HepG2 (cell line): ENCODE results near the gene KIZ.

Source experiments
- BHLHE40 ChIP-seq: IDR thresholded peaks from 2 replicates; pipeline ENCODE4 v1.6.1; 2011; ENCODE audit warnings: low read length, improper control_type of control experiment
- EP300 ChIP-seq, 3 experiments: sonication (generic) in 1 of 3; formaldehyde crosslinking in 1 of 3; IDR thresholded peaks; 2 replicates each; pipeline versions ENCODE4 v1.5.1 to v1.6.1; 2011 to 2020; ENCODE audit warnings: low read depth in 2 of 3, low read length in 2 of 3, borderline replicate concordance in 1 of 3, improper control_type of control experiment in 1 of 3, mild to moderate bottlenecking in 1 of 3, missing genetic modification reagents in 1 of 3, moderate library complexity in 1 of 3
- ZKSCAN1 ChIP-seq: fragments of 150-350 bp; IDR thresholded peaks from 2 replicates; pipeline ENCODE4 v1.6.1; 2014; ENCODE audit warnings: low read length
- ZNF331 ChIP-seq: sonication (generic); formaldehyde crosslinking; IDR thresholded peaks from 2 replicates; pipeline ENCODE4 v1.4.0; 2020; ENCODE audit warnings: missing genetic modification reagents
- TF ChIP-seq, protein P1 (sequence below): sonication (generic); formaldehyde crosslinking; IDR thresholded peaks from 2 replicates; pipeline ENCODE4 v1.5.0; 2020; ENCODE audit warnings: mild to moderate bottlenecking, missing genetic modification reagents, moderate library complexity

DNA sequence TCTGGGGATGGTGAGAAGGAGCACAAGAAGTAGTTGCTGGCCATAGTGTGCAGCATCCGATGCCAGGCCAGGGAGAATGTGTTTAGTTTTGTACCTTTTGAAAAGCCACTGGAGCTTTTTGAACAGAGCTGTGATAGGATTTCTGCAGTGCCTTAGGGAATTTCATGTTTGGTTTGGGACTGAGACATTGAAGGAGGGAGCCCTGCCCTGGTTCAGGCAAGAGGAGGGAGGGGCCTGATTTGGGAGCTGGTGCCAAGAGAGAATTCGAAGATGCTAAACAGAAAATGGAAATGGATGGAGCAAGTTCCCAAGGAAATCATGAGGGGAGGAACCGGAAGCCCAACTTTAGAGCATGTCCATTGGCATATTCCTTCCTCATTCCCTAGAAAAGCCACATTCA lies 80.7 kb downstream of the KIZ start:
- TF ChIP-seq, protein P1, sequence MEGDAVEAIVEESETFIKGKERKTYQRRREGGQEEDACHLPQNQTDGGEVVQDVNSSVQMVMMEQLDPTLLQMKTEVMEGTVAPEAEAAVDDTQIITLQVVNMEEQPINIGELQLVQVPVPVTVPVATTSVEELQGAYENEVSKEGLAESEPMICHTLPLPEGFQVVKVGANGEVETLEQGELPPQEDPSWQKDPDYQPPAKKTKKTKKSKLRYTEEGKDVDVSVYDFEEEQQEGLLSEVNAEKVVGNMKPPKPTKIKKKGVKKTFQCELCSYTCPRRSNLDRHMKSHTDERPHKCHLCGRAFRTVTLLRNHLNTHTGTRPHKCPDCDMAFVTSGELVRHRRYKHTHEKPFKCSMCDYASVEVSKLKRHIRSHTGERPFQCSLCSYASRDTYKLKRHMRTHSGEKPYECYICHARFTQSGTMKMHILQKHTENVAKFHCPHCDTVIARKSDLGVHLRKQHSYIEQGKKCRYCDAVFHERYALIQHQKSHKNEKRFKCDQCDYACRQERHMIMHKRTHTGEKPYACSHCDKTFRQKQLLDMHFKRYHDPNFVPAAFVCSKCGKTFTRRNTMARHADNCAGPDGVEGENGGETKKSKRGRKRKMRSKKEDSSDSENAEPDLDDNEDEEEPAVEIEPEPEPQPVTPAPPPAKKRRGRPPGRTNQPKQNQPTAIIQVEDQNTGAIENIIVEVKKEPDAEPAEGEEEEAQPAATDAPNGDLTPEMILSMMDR (CRISPR knock-in tag): no peak
- no peak for TF ChIP-seq EP300 (IDR thresholded peaks at IDR 0.05; ENCODE audit: low read depth in 2 of 2, low read length in 2 of 2)
- no peak for TF ChIP-seq EP300 (CRISPR knock-in tag; IDR thresholded peaks at IDR 0.05; ENCODE audit: borderline replicate concordance)
- no peak for TF ChIP-seq ZNF331 (CRISPR knock-in tag)
- TF ChIP-seq ZKSCAN1: no peak
- TF ChIP-seq BHLHE40: no peak
